HCT116 (cell line): ENCODE data around the gene ACAP2. TPM values are rescaled to one million over a fixed set of nuclear protein-coding genes. Genes with fewer than 3 reads are reported as not detected.
"Not testable (repeated sequence)": the region's sequence is repeated elsewhere in the genome, so short reads cannot be mapped to it uniquely, and the experiment has no call there.

Source experiments
- ATAC-seq: fragments of 200-7000 bp; cut with Tn5 transposase; 2 replicates; pipeline ENCODE4 v1.9.1; 2020; ENCODE audit warnings: mild to moderate bottlenecking, moderate library complexity
- BruUV-seq: library from RNA; stranded (reverse); fragments of 400-500 nt; replicated peaks from 2 replicates; lab custom pipeline; 2021; lab: Mats Ljungman, UMichigan
- CTCF ChIA-PET: fragments of 300-600 bp; sonication (Branson Sonifier 250); formaldehyde crosslinking; loops from one replicate; lab custom pipeline; 2021; ENCODE audit warnings: antibody characterized with exemption; lab: Charles Lee
- POLR2A ChIA-PET: fragments of 300-600, 350-600 bp; sonication (Branson Sonifier 250); formaldehyde crosslinking; loops from one replicate; lab custom pipeline; 2021; ENCODE audit warnings: antibody characterized with exemption; lab: Charles Lee
- RAD21 ChIA-PET, 2 experiments: fragments of 300-600 bp; sonication (Branson Sonifier 250); formaldehyde crosslinking; loops; one replicate each; lab custom pipeline; 2023; ENCODE audit warnings: low total read pairs in 2 of 2; ENCODE audit not compliant: uncharacterized antibody in 2 of 2, unreplicated experiment in 2 of 2, low non-redundant PET in 1 of 2; lab: Charles Lee
- DNase-seq: peaks from one replicate; pipeline ENCODE4 v3.0.0-alpha.2; 2010; ENCODE audit warnings: low read depth, low spot score
- H2AFZ ChIP-seq: fragments of 200-600 bp; shearing (Covaris generic), sonication (generic); 2 replicates; pipeline ENCODE4 v1.6.1; 2017; ENCODE audit warnings: low read depth, mixed run types, mixed read lengths, antibody characterized with exemption, low read length; ENCODE audit not compliant: poor library complexity, severe bottlenecking
- H3K27ac ChIP-seq: 2 replicates; pipeline ENCODE4 v1.5.1; 2012; ENCODE audit warnings: low read depth, low read length
- H3K27me3 ChIP-seq: fragments of 200-600 bp; sonication (generic); 2 replicates; pipeline ENCODE4 v1.6.1; 2016; ENCODE audit warnings: mixed run types, low read length, mixed read lengths; ENCODE audit not compliant: insufficient read depth
- H3K36me3 ChIP-seq, 2 experiments: fragments of 200-500 bp in 1 of 2; fragments of 200-600 bp in 1 of 2; sonication (Bioruptor generic) in 1 of 2; sonication (generic) in 1 of 2; 2 replicates each; pipeline versions ENCODE4 v1.5.1 to v1.6.1; 2014 to 2016; ENCODE audit warnings: low read length in 2 of 2, inconsistent platforms in 1 of 2, mixed read lengths in 1 of 2, mixed run types in 1 of 2; ENCODE audit not compliant: insufficient read depth in 2 of 2, control insufficient read depth in 1 of 2
- H3K4me1 ChIP-seq, 2 experiments: fragments of 200-600 bp in 1 of 2; sonication (generic) in 1 of 2; 2 replicates each; pipeline versions ENCODE4 v1.5.1 to v1.6.1; 2012 to 2017; ENCODE audit warnings: low read length in 2 of 2, inconsistent platforms in 1 of 2, mild to moderate bottlenecking in 1 of 2, mixed read lengths in 1 of 2, mixed run types in 1 of 2, moderate library complexity in 1 of 2; ENCODE audit not compliant: insufficient read depth in 2 of 2, control insufficient read depth in 1 of 2
- H3K4me2 ChIP-seq: fragments of 200-600 bp; sonication (generic); 2 replicates; pipeline ENCODE4 v1.6.1; 2017; ENCODE audit warnings: mixed run types, low read length, mixed read lengths
- H3K4me3 ChIP-seq, 2 experiments: fragments of 200-600 bp in 1 of 2; sonication (generic) in 1 of 2; replicated peaks in 1 of 2; 2 replicates each; pipeline ENCODE4 v1.5.1; 2011 to 2016; ENCODE audit warnings: low read length in 2 of 2, control low read depth in 1 of 2, low read depth in 1 of 2, mild to moderate bottlenecking in 1 of 2, mixed read lengths in 1 of 2, mixed run types in 1 of 2
- H3K79me2 ChIP-seq: fragments of 200-600 bp; sonication (generic); 2 replicates; pipeline ENCODE4 v1.6.1; 2017; ENCODE audit warnings: mild to moderate bottlenecking, mixed run types, low read length, moderate library complexity, mixed read lengths; ENCODE audit not compliant: insufficient read depth
- H3K9ac ChIP-seq: fragments of 200-600 bp; sonication (generic); 2 replicates; pipeline ENCODE4 v1.6.1; 2016; ENCODE audit warnings: low read length, mixed read lengths
- H3K9me2 ChIP-seq: fragments of 200-600 bp; sonication (generic), shearing (Covaris generic); 2 replicates; pipeline ENCODE4 v1.6.1; 2017; ENCODE audit warnings: mixed run types, mild to moderate bottlenecking, moderate library complexity; ENCODE audit not compliant: insufficient read depth
- H3K9me3 ChIP-seq, 2 experiments: fragments of 200-500 bp in 1 of 2; fragments of 200-600 bp in 1 of 2; sonication (Bioruptor generic) in 1 of 2; sonication (generic) in 1 of 2; 2 replicates each; pipeline ENCODE4 v1.6.1; 2014 to 2017; ENCODE audit warnings: low read length in 2 of 2, mixed read lengths in 2 of 2, inconsistent platforms in 1 of 2, low read depth in 1 of 2, mild to moderate bottlenecking in 1 of 2, mixed run types in 1 of 2, moderate library complexity in 1 of 2; ENCODE audit not compliant: control insufficient read depth in 1 of 2, insufficient read depth in 1 of 2
- H4K20me1 ChIP-seq: fragments of 200-600 bp; sonication (generic), shearing (Covaris generic); 2 replicates; pipeline ENCODE4 v1.6.1; 2017; ENCODE audit warnings: mixed run types, mild to moderate bottlenecking, moderate library complexity; ENCODE audit not compliant: insufficient read depth
- CBX3 ChIP-seq: IDR thresholded peaks from 2 replicates; pipeline ENCODE4 v1.6.1; 2012; ENCODE audit warnings: low read depth
- ELF1 ChIP-seq: IDR thresholded peaks from 2 replicates; pipeline ENCODE4 v1.6.1; 2012; ENCODE audit warnings: low read depth, borderline replicate concordance
- EZH2 ChIP-seq: fragments of 200-600 bp; sonication (generic); IDR thresholded peaks from 2 replicates; pipeline ENCODE4 v1.6.1; 2017; ENCODE audit warnings: antibody characterized with exemption, mixed run types
- EZH2phosphoT487 ChIP-seq: fragments of 200-600 bp; IDR thresholded peaks from 2 replicates; pipeline ENCODE4 v1.6.1; 2018; ENCODE audit warnings: antibody characterized with exemption, borderline replicate concordance
- RAD21 ChIP-seq: IDR thresholded peaks from 2 replicates; pipeline ENCODE4 v1.6.1; 2012; ENCODE audit warnings: low read depth, mild to moderate bottlenecking
- SIN3A ChIP-seq: IDR thresholded peaks from 2 replicates; pipeline ENCODE4 v1.6.1; 2012; ENCODE audit warnings: low read depth
- SP1 ChIP-seq: IDR thresholded peaks from 2 replicates; pipeline ENCODE4 v1.6.1; 2012; ENCODE audit warnings: low read depth
- SRF ChIP-seq: IDR thresholded peaks from 2 replicates; pipeline ENCODE4 v1.6.1; 2012; ENCODE audit warnings: low read depth
- TCF7L2 ChIP-seq: IDR thresholded peaks from 2 replicates; pipeline ENCODE4 v1.7.0; 2011; ENCODE audit warnings: borderline replicate concordance, inconsistent platforms; ENCODE audit not compliant: insufficient read depth, insufficient read length; ENCODE audit errors: extremely low read depth
- intact Hi-C: fragments of 100-400 bp; cut with micrococcal nuclease; formaldehyde crosslinking; loops from 2 replicates; pipeline ENCODE4 v1.10.0; 2022
- total RNA-seq: library from RNA; stranded (reverse); gene quantifications from one replicate; pipeline ENCODE4 v1.2.1, GENCODE V29; 2021; ENCODE audit not compliant: unreplicated experiment
- TF ChIP-seq, protein P1 (sequence below): IDR thresholded peaks from 2 replicates; pipeline ENCODE4 v1.6.1; 2011; ENCODE audit warnings: mild to moderate bottlenecking, low read length, moderate library complexity; ENCODE audit not compliant: insufficient replicate concordance; ENCODE audit errors: extremely low read depth
- TF ChIP-seq, protein P2 (sequence below): IDR thresholded peaks from 2 replicates; pipeline ENCODE4 v1.6.1; 2012
- TF ChIP-seq, protein P3 (sequence below): IDR thresholded peaks from 2 replicates; pipeline ENCODE4 v1.6.1; 2012

Gene ACAP2
- total RNA-seq, 1 experiment from 2014 or later = 43.0 TPM

DNA sequence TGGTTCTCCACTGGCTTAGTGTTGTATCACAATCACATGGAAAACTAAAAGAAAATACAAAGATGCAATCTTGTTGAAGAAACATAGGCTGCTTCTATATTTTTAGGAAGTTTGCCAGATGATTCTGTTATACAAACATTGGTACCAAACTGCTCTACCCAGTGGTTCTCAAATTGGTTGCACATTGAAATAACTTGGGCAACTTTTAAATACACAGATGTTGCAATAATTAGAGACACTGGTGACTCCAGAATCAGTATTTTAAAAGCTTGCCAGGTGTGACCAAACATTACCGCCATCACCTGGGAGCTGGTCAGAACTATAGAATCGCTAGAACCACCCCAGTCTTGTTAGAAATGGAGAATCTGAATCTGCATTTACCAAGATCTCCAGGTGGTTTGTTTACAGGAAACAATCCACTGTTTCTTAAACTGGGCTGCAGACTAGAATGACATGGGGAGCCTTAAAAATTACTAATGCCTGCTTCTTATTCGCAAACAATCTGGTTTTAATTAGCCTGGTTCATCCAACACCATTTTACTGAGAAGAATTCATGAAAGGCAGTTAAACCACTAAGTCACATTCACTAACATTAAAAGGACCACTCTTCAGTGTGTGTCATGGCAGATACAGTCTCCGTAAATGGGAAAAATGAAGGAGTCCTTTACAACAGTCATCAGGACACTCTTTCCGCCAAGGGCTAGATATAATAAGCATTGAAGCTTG lies 76.5 kb downstream of the ACAP2 start:
- ATAC-seq (no peak), DNase-seq (no peak)
- no peaks in the 10 kb centered on the region for H3K9me2 ChIP-seq
- ChIA-PET RAD21 (no interaction called here), POLR2A (interaction anchor here (0.6 kb wide), 1 partner anchor 9 kb away, joined by 3 read pairs; no protein-coding TSS in a partner anchor), CTCF (no interaction called here)
- TF ChIP-seq, protein P1, sequence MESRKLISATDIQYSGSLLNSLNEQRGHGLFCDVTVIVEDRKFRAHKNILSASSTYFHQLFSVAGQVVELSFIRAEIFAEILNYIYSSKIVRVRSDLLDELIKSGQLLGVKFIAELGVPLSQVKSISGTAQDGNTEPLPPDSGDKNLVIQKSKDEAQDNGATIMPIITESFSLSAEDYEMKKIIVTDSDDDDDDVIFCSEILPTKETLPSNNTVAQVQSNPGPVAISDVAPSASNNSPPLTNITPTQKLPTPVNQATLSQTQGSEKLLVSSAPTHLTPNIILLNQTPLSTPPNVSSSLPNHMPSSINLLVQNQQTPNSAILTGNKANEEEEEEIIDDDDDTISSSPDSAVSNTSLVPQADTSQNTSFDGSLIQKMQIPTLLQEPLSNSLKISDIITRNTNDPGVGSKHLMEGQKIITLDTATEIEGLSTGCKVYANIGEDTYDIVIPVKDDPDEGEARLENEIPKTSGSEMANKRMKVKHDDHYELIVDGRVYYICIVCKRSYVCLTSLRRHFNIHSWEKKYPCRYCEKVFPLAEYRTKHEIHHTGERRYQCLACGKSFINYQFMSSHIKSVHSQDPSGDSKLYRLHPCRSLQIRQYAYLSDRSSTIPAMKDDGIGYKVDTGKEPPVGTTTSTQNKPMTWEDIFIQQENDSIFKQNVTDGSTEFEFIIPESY = no peak
- no peak overlapping the region for H2AFZ ChIP-seq
- H3K9me3 ChIP-seq = no peaks in the 10 kb centered on the region
- H3K4me1 ChIP-seq = no peaks in the 10 kb centered on the region
- no peak overlapping the region for H3K27ac ChIP-seq
- H3K27me3 ChIP-seq = no peaks in the 10 kb centered on the region
- H3K79me2 ChIP-seq = no peaks in the 10 kb centered on the region; the same call in 1 of the 2 replicates
- no peaks in the 10 kb centered on the region for H4K20me1 ChIP-seq
- BruUV-seq = no TSS peak
- H3K4me2 ChIP-seq = no peak overlapping the region
- intact Hi-C loops = no loop called here
- H3K4me3 ChIP-seq = no peak overlapping the region
- no peak overlapping the region for H3K9ac ChIP-seq
- H3K36me3 ChIP-seq = no peaks in the 10 kb centered on the region

DNA sequence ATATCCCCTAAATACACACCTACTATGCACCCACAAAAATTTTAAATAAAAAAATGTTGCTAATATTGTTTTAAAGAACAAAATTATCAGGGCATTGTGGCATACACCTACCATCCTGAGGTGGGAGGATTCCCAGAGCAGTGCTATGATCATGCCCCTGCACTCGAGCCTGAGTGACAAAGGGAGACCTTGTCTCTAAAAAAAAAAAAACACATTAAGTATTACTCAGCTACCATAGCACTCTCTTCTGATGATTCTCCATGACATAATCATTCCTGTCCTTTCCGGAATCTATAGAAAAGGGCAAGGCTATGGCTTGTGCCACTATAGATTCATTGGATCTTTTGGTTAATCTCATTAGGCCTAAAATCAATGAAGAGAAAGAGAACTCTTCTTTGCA lies 77.4 kb downstream of the ACAP2 start:
- H2AFZ ChIP-seq = no peak overlapping the region
- no peak overlapping the region for H3K27ac ChIP-seq
- H3K4me3 ChIP-seq = no peak overlapping the region
- no peaks in the 10 kb centered on the region for H3K9me3 ChIP-seq
- no peaks in the 10 kb centered on the region for H3K36me3 ChIP-seq
- no peak for TF ChIP-seq CBX3
- TF ChIP-seq TCF7L2 = no peak
- TF ChIP-seq EZH2phosphoT487 = no peak
- TF ChIP-seq EZH2 = no peak
- no peak for TF ChIP-seq ELF1
- TF ChIP-seq, protein P2, sequence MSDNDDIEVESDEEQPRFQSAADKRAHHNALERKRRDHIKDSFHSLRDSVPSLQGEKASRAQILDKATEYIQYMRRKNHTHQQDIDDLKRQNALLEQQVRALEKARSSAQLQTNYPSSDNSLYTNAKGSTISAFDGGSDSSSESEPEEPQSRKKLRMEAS = no peak
- no peak for TF ChIP-seq SIN3A
- TF ChIP-seq RAD21 = no peak
- TF ChIP-seq SP1 = no peak
- TF ChIP-seq, protein P3, sequence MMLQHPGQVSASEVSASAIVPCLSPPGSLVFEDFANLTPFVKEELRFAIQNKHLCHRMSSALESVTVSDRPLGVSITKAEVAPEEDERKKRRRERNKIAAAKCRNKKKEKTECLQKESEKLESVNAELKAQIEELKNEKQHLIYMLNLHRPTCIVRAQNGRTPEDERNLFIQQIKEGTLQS = no peak
- TF ChIP-seq SRF = no peak
- RAD21 ChIA-PET = no interaction called here
- no peak overlapping the region for H3K4me2 ChIP-seq
- ATAC-seq (no peak), DNase-seq (no peak)
- H4K20me1 ChIP-seq = no peaks in the 10 kb centered on the region
- POLR2A ChIA-PET = no interaction called here
- no TSS peak for BruUV-seq
- no peaks in the 10 kb centered on the region for H3K4me1 ChIP-seq
- no peak overlapping the region for H3K9ac ChIP-seq
- H3K9me2 ChIP-seq = no peaks in the 10 kb centered on the region
- intact Hi-C loops = no loop called here
- CTCF ChIA-PET = no interaction called here
- H3K27me3 ChIP-seq = no peaks in the 10 kb centered on the region
- H3K79me2 ChIP-seq = no peaks in the 10 kb centered on the region; the same call in 1 of the 2 replicates

DNA sequence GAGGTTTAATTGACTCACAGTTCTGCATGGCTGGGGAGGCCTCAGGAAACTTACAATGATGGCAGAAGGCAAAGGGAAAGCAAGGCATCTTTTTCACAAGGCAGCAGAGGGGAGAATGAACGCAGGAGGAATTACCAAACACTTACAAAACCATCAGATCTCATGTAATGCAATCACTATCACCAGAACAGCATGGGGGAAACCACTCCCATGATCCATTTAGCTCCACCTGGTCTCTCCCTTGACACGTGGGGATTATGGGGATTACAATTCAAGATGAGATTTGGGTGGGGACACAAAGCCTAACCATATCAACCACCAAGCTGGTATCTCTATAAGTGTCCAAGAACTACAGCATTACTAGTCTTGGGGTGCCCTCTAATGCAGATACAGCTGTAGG lies 85.0 kb downstream of the ACAP2 start:
- H3K9ac ChIP-seq, H3K27ac ChIP-seq, H3K79me2 ChIP-seq, H3K4me1 ChIP-seq, H4K20me1 ChIP-seq, POLR2A ChIA-PET, H3K9me3 ChIP-seq, CTCF ChIA-PET, H3K36me3 ChIP-seq, BruUV-seq, H3K9me2 ChIP-seq, DNase-seq, intact Hi-C loops, H2AFZ ChIP-seq, ATAC-seq, H3K4me3 ChIP-seq, RAD21 ChIA-PET, H3K27me3 ChIP-seq, H3K4me2 ChIP-seq: not testable (repeated sequence)
